Stimulated activated CD4-positive, alpha-beta T cell treated with anti-CD3 and anti-CD28 coated beads, Interleukin-1b, Interleukin-23, amount 100 ng/mL, for 24 hours (primary cell): ENCODE data around the gene CGREF1.
"Not testable (repeated sequence)": the region's sequence is repeated elsewhere in the genome, so short reads cannot be mapped to it uniquely, and the experiment has no call there.

Experiments used
- DNase-seq, 4 experiments: peaks; one replicate each; pipeline ENCODE4 v3.0.0-alpha.2; 2020; ENCODE audit warnings: low read depth in 4 of 4, low spot score in 1 of 4

CGREF1 gene

DNA sequence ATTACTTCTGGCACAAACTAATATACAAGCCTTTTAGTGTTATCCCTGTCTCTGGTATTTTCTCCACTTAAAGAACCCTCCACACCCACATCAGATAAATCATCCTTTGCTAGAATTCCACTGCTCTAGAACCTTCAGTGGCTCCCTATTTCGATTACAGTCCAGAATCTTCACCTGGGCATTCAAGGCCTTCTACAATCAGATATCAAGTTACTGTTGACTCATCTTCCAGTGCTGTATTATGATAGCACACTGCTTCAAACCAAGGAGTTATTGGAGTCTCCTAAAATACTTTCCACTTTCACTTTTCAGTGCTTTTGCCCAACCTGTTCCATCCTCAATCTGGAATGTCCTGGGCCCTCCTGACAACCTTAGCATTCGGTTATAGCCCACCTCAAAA, 3.4 kb downstream of the CGREF1 start:
- DNase-seq, result no peak

DNA sequence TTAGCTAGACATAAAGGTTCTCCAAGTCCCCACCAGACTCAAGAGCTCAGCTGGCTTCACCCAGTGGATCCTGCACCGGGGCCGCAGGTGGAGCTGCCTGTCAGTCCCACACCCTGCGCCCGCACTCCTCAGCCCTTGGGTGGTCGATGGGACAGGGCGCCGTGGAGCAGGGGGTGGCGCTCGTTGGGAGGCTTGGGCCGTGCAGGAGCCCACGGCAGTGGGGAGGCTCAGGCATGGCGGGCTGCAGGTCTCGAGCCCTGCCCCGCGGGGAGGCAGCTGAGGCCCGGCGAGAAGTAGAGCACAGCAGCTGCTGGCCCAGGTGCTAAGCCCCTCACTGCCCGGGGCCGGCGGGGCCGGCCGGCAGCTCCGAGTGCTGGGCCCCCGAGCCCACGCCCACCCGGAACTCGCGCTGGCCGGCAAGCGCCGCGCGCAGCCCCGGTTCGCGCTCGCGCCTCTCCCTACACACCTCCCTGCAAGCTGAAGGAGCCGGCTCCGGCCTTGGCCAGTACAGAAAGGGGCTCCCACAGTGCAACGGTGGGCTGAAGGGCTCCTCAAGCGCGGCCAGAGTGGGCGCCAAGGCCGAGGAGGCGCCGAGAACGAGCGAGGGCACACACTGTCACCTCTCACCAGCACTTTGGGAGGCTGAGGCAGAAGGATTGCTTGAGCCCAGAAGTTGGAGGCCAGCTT, 7.4 kb downstream of the CGREF1 start:
- not testable (repeated sequence) for DNase-seq

DNA sequence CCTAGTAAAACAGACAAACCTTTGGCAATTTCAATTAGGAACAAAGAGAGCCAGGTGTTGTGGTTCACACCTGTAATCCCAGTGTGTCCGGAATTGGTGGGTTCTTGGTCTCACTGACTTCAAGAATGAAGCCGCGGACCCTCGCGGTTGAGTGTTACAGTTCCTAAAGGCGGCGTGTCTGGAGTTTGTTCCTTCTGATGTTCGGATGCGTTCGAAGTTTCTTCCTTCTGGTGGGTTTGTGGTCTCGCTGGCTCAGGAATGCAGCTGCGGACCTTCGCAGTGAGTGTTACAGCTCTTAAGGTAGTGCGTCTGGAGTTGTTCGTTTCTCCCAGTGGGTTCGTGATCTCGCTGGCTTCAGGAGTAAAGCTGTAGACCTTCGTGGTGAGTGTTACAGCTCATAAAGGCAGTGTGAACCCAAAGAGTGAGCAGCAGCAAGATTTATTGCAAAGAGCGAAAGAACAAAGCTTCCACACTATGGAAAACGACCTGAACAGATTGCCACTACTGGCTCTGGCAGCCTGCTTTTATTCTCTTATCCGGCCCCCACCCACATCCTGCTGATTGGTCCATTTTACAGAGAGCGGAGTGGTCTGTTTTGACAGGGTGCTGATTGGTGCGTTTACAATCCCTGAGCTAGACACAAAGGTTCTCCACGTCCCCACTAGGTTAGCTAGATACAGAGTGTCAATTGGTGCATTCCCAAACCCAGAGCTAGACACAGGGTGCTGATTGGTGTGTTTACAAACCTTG, 8.2 kb downstream of the CGREF1 start:
- not testable (repeated sequence) for DNase-seq

DNA sequence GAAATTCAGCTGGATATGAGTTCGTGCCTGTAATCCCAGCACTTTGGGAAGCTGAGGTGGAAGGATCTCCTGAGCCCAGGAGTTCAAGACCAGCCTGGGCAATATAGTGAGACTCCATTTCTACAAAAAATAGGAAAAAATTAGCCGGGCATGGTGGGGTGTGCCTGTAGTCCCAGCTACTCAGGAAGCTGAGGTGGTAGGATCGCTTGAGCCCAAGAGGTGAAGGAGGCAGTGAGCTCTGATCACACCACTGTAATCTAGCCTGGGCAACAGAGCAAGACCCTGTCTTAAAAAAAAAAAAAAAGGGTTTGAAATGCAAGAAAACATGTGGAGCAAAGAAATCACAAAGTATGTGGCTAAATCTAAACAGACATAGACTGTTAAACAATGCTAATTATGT, 9.8 kb downstream of the CGREF1 start:
- no peak for DNase-seq

DNA sequence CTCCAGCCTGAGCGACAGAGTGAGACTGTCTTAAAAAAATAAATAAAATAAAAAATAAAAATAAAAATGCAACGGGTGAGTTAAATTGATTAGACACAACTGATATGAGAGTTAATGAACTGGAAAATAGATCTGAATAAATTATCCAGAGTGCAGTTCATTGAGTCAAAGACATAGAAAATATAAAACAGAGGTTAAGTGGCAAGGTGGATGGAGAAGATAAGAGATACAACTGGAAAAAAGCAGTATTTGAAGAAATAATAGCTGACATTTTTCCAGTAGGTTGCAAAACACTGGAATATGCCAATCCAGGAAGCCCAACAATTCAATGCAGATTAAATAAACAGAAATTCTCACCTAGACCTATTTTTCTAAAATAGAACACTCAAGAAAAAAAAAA, 10.7 kb downstream of the CGREF1 start:
- DNase-seq, result no peak

DNA sequence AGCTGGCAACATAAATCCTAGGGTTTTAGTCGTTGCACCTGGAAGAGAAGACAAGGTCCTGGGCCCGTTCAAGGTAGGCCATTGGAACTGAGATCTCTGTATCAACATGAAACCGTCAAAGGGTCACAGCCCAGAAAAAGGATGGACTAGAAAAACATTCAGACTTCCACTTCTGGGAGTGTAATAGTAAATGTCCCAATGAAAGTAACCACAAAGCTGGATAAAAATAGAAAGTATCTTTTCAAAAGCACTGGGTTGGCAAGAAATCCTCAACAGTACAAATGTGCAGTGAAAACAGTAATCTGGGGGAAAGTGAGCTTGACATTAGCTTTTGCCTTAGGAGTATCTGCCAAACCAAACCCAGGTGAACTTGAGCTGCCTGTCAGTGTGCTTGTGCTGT, 12.9 kb downstream of the CGREF1 start:
- DNase-seq, result no peak

DNA sequence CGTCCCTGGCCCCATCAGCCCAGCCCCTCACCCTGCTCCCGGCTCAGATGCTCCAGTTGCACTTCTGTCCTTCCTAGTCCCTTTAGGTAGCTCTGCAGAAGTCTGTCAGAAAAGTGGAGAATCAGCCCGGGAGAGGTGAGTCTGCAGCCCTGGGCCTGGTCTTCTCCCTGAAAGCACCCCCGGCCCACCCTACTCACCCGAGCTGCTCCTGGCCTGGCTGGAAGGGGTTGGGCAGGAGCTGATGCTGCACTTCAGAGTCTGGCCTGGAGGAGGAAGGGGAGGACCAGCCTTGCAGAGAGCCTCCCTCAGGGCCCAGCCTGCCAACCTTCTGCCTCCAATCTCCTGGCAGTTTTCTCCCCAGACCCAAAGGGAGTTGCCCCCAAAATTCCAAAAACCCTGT, 16.6 kb downstream of the CGREF1 start:
- no peak for DNase-seq

DNA sequence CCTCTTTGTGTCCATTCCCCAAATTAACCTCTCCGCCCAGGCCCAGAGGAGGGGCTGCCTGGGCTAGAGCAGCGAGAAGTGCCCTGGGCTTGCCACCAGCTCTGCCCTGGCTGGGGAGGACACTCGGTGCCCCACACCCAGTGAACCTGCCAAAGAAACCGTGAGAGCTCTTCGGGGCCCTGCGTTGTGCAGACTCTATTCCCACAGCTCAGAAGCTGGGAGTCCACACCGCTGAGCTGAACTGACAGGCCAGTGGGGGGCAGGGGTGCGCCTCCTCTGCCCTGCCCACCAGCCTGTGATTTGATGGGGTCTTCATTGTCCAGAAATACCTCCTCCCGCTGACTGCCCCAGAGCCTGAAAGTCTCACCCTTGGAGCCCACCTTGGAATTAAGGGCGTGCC, 18.9 kb downstream of the CGREF1 start:
- DNase-seq, result no peak

DNA sequence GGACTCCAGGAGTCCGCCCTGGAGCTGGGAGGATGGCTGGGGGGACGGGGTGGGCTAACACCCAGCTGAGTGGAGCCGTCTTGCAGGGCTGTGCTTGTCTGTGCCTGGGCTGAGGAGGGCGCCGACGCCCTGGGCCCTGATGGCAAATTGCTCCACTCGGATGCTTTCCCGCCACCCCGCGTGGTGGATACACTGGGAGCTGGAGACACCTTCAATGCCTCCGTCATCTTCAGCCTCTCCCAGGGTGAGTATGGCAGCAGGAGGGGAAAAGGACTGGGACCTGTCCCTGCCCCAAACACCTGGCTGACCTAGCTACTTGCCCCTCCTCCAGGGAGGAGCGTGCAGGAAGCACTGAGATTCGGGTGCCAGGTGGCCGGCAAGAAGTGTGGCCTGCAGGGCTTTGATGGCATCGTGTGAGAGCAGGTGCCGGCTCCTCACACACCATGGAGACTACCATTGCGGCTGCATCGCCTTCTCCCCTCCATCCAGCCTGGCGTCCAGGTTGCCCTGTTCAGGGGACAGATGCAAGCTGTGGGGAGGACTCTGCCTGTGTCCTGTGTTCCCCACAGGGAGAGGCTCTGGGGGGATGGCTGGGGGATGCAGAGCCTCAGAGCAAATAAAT, 19.5 kb downstream of the CGREF1 start:
- no peak for DNase-seq

DNA sequence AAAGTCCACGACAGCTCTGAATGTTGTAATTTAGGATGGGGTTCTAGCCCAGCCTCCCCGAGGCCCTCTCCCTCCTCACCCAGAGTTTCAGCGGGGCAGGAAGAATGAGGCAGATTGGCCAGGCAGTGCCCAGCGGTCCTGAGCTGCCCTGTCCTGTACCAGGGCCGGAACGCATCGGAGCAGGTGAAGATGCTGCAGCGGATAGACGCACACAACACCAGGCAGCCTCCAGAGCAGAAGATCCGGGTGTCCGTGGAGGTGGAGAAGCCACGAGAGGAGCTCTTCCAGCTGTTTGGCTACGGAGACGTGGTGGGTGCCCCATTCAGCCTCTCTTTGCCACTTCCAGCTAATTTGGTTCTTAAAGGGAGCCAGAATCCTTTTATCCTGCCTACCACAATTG, 21.6 kb downstream of the CGREF1 start:
- DNase-seq, result no peak

DNA sequence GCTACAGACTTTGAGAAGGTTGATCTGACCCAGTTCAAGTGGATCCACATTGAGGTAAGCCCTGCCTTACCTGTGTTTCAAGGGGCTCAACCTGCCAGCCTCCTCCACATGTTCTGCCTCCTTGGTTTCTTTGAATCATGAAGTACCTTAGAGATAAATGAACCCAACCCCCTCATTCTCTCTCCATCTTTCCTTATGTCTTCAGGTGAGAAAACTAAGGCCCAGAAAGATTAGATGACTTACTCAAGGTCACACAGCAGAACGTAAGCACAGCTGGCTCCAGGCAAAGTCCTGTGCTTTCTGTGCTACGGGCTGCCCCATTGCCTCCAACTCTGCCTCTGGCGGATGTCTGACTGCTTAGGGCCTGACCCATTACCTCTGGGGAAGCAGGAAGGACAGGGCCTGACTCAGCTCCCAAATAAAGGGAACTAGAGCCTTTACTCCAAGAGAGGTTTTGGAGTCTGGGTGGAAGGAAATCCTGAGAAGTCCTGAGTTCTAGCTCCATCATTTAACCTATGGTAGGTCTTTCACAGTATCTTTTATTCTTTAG, 22.1 kb downstream of the CGREF1 start:
- no peak for DNase-seq

DNA sequence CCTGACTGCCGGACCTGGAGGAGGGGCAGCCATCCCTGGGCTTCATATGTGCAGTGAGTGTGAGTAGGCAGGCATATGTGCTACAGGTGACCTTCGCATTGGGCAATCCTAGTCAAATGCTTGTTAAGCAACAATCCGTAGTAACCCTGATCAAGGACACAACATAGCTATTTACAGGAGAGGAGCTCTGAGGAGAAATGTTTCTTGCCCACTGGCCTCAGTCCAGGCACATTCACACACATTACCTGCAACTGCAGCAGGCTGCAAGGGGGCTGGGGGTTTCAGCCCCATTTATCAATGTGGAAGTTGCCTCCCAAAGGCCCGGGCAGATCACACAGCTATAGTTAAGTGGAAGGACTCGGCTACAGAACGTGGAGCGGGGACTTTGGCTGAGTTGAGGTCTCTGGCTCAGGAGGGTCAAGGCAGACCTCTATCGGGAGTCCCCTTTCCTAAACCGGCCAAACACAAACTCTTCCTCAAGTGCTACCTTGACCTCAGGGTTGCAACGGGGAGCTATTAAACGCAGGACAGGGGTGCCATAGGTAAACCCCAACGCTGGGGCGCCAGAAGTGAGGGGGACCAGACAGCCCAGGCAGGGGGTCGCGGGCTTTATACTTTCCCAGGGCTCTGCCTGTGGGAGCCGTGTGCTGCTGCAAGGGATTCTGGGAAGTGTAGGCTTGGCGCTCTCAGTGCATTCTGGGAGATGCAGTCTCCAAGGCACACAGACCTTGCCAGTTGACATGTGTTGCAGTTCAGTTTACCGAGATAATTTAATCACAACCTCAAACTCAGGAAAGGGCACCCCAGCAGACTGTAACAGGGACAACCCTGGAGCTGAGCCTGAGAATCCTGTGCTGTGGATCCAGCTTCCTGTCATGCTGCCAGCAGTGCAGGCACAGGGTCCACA, 22.9 kb downstream of the CGREF1 start:
- no peak for DNase-seq

DNA sequence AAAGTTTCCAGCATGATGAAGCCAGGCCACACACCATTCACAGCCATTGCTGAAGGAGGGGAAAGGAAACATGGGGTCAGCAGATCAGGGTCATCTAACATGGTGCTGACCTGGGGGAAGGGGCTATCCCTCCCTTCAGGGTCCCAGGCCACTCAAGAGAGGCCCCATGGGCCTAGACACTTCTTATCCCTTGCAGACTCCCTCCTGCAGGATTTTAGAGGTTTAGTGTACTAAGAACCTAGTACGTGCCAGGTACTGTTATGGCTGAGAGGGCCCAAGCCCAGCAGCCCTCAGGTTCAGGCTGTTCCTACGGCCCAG, 23.5 kb downstream of the CGREF1 start:
- DNase-seq, result no peak

DNA sequence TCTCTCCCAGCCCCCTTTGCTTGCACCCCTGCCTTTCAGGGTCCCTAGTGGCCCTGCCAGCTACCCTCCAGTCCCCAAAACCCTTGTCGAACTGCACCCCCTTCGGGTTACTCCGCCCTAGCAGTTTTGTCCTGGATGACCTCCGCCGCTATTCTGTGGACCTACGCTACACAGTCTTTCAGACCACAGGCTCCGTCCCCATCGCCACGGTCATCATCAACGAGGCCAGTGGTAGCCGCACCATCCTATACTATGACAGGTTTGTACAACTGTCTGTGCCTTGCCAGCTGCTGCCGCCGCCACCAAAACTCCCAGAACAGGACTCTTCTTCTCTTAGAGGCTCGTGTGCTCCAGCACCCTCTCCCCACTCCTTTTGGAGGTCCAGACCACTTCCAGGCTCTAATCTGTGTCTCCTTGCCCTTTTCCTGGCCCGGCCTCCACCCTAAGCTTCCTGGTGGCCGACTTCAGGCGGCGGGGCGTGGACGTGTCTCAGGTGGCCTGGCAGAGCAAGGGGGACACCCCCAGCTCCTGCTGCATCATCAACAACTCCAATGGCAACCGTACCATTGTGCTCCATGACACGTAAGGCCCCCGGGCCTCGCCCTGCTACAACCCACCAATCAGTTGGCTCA, 24.5 kb downstream of the CGREF1 start:
- DNase-seq, result no peak

DNA sequence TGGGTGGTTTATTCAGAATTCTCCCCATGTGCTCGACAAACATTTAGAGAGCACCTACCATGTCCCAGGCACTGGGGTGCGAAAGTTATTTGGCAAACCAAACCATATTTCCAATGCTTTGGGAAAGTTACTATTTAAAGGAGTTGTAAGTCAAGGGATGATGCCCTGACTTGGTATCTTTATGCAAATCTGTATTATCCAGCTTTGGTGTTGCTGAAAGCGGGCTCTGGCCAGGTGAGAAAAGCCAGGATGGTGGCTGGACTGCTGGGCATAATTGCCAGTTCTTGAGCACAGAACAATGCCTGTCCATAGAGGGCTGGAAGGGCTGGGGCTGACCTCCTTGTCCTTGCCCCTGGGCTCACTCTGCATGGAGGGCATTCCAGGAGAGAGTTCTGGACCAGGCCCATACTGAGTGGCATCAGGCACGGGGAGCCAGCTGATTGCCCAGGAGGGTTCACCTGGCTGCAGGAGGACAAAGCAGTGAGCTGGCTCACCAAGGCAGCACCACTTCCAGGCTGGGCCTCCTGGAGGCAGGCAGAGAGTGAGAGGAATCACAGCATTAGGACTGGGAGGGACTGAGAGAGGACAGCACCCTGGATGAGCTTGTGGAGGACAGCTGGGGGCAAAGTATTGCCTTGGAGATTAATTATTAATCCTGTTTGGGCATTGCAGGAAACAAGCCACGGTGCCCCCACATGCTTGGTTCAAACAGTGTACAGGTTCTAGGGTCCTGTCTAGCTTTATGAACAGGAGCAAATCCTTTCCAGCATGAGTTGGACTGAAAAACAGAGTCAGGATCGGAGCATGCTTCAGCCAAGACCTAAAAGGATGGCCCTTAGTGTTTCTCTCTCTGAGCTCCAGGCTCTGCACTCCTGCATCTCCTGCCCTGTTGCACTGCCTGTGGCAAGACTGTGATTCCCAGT, 25.2 kb downstream of the CGREF1 start:
- no peak for DNase-seq

DNA sequence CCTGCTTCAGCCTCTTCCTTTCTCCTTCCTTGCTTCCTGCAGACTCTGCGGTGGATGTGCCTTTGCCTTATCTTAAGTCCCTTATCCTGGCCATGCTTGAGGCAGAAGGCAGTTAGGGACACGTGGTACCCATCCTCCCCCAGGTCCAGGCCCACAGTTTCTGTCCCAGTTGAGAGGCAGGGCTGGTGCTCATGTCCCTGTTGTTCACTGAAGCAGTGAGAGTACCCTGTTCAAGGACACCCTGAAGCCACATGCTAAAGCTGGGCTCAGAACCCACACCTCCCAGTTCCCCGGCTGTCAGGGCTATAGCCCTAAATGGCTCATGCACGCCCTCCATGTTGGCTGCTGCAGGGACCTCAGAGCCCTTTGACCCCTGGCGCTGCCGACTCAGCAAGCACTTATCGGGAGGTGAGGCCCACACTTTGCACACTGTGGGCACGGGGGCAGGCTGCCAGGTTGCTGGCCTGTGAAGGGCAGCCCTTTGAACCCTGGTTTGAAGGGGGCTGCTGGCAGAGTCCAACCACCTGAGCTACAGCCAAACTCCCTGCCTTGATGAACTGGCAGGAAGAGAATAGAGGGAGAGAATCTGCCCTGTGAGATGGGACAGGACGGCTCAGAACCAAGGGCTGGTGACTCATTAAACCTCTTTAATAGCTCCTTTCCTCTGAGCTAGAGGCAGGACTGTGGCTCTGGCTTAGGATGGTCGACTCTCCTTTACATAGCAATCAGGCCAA, 26.1 kb downstream of the CGREF1 start:
- no peak for DNase-seq

DNA sequence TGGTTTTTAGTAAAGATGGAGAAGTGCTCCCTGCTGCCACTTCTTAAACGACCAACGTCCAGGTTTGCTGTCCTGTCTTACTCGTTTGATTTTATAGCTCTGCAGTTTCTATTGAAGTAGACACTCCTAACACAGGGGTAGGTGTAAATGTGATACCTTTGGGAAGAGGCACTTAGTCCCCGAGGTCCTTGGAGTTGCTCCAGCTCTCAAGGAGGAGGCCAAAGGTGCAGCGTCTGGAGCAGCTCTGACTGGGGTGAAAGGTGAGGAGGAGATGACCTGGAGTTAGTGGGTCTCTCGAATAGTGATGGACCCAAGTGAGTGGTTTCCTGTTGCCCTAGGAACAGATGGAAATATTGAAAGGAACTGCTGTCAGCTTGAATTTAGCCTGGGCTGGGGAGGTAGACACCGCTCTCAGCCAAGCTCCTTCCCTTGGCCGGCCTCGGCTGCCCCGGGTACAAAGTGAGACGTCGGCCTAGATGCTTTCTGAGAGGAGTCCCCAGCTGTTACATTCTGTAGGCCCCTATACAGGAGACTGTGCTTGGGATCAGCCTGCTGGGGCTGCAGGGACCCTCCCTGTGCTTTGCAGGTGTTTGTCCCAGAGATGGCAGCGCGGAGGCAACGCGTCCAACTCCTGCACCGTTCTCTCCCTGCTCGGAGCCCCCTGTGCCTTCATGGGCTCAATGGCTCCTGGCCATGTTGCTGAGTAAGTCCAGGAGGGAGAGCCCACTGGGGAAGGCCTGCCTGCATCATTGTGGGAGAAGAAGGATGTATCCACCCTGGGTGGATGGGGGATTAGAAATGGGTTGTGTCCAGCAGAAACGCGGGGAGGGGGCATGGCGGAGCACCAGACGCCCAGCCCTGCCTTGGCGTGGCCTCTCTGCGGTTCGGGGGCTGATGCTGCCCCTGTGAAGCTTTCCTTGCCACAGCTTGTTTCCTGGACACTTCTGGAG, 26.9 kb downstream of the CGREF1 start:
- DNase-seq, result no peak
